GM23338 (cell line): Measurements from ENCODE around the gene F2. TPM values are rescaled to one million over a fixed set of nuclear protein-coding genes. Genes with fewer than 3 reads are reported as not detected.

Experiments used
- ATAC-seq: fragments of 200-7000 bp; cut with Tn5 transposase; 3 replicates; pipeline ENCODE4 v1.9.1; 2020
- DNase-seq: peaks from one replicate; pipeline ENCODE4 v3.0.0-alpha.2; 2015; ENCODE audit warnings: low spot score
- H2AFZ ChIP-seq: fragments of 200-600 bp; sonication (generic); 2 replicates; pipeline ENCODE4 v1.8.0; 2016; ENCODE audit warnings: antibody characterized with exemption, mild to moderate bottlenecking, moderate library complexity
- H3F3A ChIP-seq: fragments of 200-600 bp; sonication (generic); replicated peaks from 2 replicates; pipeline ENCODE4 v1.8.0; 2017; ENCODE audit warnings: antibody characterized with exemption, mixed run types, low read depth
- H3K27ac ChIP-seq: fragments of 200-600 bp; sonication (generic); 2 replicates; pipeline ENCODE4 v1.6.1; 2016; ENCODE audit warnings: low read depth
- H3K27me3 ChIP-seq: fragments of 200-600 bp; sonication (generic); 2 replicates; pipeline ENCODE4 v1.8.0; 2016; ENCODE audit warnings: mild to moderate bottlenecking, mixed run types, moderate library complexity; ENCODE audit not compliant: insufficient read depth
- H3K36me3 ChIP-seq: fragments of 200-600 bp; sonication (generic); 2 replicates; pipeline ENCODE4 v1.8.0; 2016; ENCODE audit warnings: mild to moderate bottlenecking; ENCODE audit not compliant: insufficient read depth
- H3K4me1 ChIP-seq: fragments of 200-600 bp; sonication (generic); 2 replicates; pipeline ENCODE4 v1.8.0; 2016; ENCODE audit warnings: mild to moderate bottlenecking, moderate library complexity; ENCODE audit not compliant: insufficient read depth
- H3K4me2 ChIP-seq: fragments of 200-600 bp; sonication (generic); 2 replicates; pipeline ENCODE4 v1.7.1; 2017; ENCODE audit warnings: mixed run types
- H3K4me3 ChIP-seq: fragments of 200-600 bp; sonication (generic); 2 replicates; pipeline ENCODE4 v1.6.1; 2016; ENCODE audit warnings: mixed run types
- H3K79me2 ChIP-seq: fragments of 200-600 bp; sonication (generic); replicated peaks from 2 replicates; pipeline ENCODE4 v1.8.0; 2017; ENCODE audit warnings: mild to moderate bottlenecking; ENCODE audit not compliant: insufficient read depth
- H3K9me2 ChIP-seq: fragments of 200-600 bp; sonication (generic); 2 replicates; pipeline ENCODE4 v1.8.0; 2017; ENCODE audit not compliant: insufficient read depth
- H4K20me1 ChIP-seq: fragments of 200-600 bp; sonication (generic); replicated peaks from 2 replicates; pipeline ENCODE4 v1.8.0; 2017; ENCODE audit warnings: mild to moderate bottlenecking; ENCODE audit not compliant: insufficient read depth
- H3K27ac Mint-ChIP-seq: 2 replicates; pipeline ENCODE4 v1.8.0; 2020; ENCODE audit warnings: inconsistent platforms, mild to moderate bottlenecking, moderate library complexity, mixed read lengths
- H3K27me3 Mint-ChIP-seq: 3 replicates; pipeline ENCODE4 v1.8.0; 2022; ENCODE audit warnings: low read depth, mild to moderate bottlenecking, moderate library complexity, mixed read lengths, inconsistent platforms; ENCODE audit not compliant: insufficient read depth, poor library complexity
- H3K36me3 Mint-ChIP-seq: 3 replicates; pipeline ENCODE4 v1.8.0; 2021; ENCODE audit warnings: low read depth, mild to moderate bottlenecking, inconsistent platforms, moderate library complexity, mixed read lengths
- H3K4me1 Mint-ChIP-seq: 3 replicates; pipeline ENCODE4 v1.8.0; 2020; ENCODE audit warnings: mild to moderate bottlenecking, inconsistent platforms, mixed read lengths
- H3K4me3 Mint-ChIP-seq: 3 replicates; pipeline ENCODE4 v1.8.0; 2021; ENCODE audit warnings: moderate library complexity, mild to moderate bottlenecking, inconsistent platforms, mixed read lengths
- H3K9me3 Mint-ChIP-seq: 3 replicates; pipeline ENCODE4 v1.8.0; 2020; ENCODE audit warnings: moderate library complexity, mild to moderate bottlenecking, inconsistent platforms, mixed read lengths
- CREB1 ChIP-seq: fragments of 250-450 bp; sonication (Bioruptor Pico); IDR thresholded peaks from 2 replicates; pipeline ENCODE4 v1.5.0; 2020; ENCODE audit warnings: low read depth, mild to moderate bottlenecking, moderate library complexity
- CTCF ChIP-seq, 2 experiments: fragments of 200-600 bp in 1 of 2; sonication (generic) in 1 of 2; conservative IDR thresholded peaks; 2 replicates each; pipeline versions ENCODE4 v1.5.1 to v1.6.1; 2016 to 2017; ENCODE audit warnings: antibody characterized with exemption in 2 of 2, low read depth in 2 of 2, mild to moderate bottlenecking in 2 of 2, moderate library complexity in 1 of 2
- ETS1 ChIP-seq: IDR thresholded peaks from 2 replicates; pipeline ENCODE4 v1.6.1; 2016; ENCODE audit warnings: antibody characterized with exemption
- EZH2 ChIP-seq: fragments of 200-600 bp; sonication (generic); IDR thresholded peaks from one replicate; pipeline ENCODE4 v1.8.0; 2017; ENCODE audit warnings: antibody characterized with exemption, mild to moderate bottlenecking, low read depth; ENCODE audit not compliant: unreplicated experiment
- JUNB ChIP-seq: IDR thresholded peaks from one replicate; pipeline ENCODE4 v1.6.1; 2016; ENCODE audit warnings: antibody characterized with exemption; ENCODE audit not compliant: unreplicated experiment
- NANOG ChIP-seq: IDR thresholded peaks from 2 replicates; pipeline ENCODE4 v1.6.1; 2016; ENCODE audit warnings: antibody characterized with exemption, borderline replicate concordance
- STAT1 ChIP-seq: IDR thresholded peaks from one replicate; pipeline ENCODE4 v1.6.1; 2016; ENCODE audit warnings: antibody characterized with exemption; ENCODE audit not compliant: unreplicated experiment
- ZNF462 ChIP-seq: fragments of 250-450 bp; sonication (Bioruptor Pico); IDR thresholded peaks from 2 replicates; pipeline ENCODE4 v1.5.0; 2020; ENCODE audit warnings: mild to moderate bottlenecking, moderate library complexity
- polyA plus RNA-seq: library from polyadenylated mRNA; unstranded; fragments of >200 nt; fragmentation: Nextera tagmentation; extraction: Ambion mirVana; gene quantifications from 2 replicates; pipeline ENCODE4 v1.2.1, GENCODE V29; 2016
- total RNA-seq: library from RNA; depleted of rRNA; stranded (reverse); fragments of >200 nt; shearing (Covaris generic); gene quantifications from 2 replicates; pipeline ENCODE4 v1.2.3, GENCODE V29; 2014

F2 gene
- total and polyA plus RNA-seq, 2 experiments from 2014 or later: 0.21 TPM; not detected in 1

GRCh38 chr11:46675949-46676348, 43.1 kb upstream of the F2 start:
- H4K20me1 ChIP-seq: no peaks in the 10 kb centered on the region
- no peaks in the 10 kb centered on the region for H3K27me3 ChIP-seq
- DNase-seq (no peak), ATAC-seq (no peak)
- TF ChIP-seq NANOG: no peak
- no peak for TF ChIP-seq STAT1
- no peak for TF ChIP-seq CREB1 (CRISPR knock-in tag)
- H3K27ac Mint-ChIP-seq: no peak overlapping the region
- H3K9me3 Mint-ChIP-seq: no peaks in the 10 kb centered on the region
- no peaks in the 10 kb centered on the region for H3K79me2 ChIP-seq
- no peaks in the 10 kb centered on the region for H3K9me2 ChIP-seq
- no peak overlapping the region for H2AFZ ChIP-seq
- H3K4me1 ChIP-seq: peaks cover 19% of the 10 kb centered on the region
- H3K4me1 Mint-ChIP-seq: peaks cover 20% of the 10 kb centered on the region
- no peak overlapping the region for H3K4me3 ChIP-seq
- no peak overlapping the region for H3K4me2 ChIP-seq
- peaks cover 3% of the 10 kb centered on the region; the same call in 1 of the 2 replicates for H3F3A ChIP-seq
- peak overlapping the region; percentile 86 for H3K27ac ChIP-seq
- 0 out of 2 replicates have a peak, but pooled peaks cover under 1% of the 10 kb centered on the region for H3K36me3 ChIP-seq
- H3K4me3 Mint-ChIP-seq: no peak overlapping the region
- peaks cover 8% of the 10 kb centered on the region for H3K27me3 Mint-ChIP-seq
- peaks cover 22% of the 10 kb centered on the region for H3K36me3 Mint-ChIP-seq

- Histone ChIP-seq H4K20me1 (no peaks in the 10 kb centered on the region), H3K79me2 (no peaks in the 10 kb centered on the region), H3K4me2 (no peak overlapping the region), H3K4me1 (peaks cover 19% of the 10 kb centered on the region), H3K4me3 (no peak overlapping the region), H3K27me3 (no peaks in the 10 kb centered on the region), H2AFZ (no peak overlapping the region), H3K9me2 (no peaks in the 10 kb centered on the region), H3K36me3 (no peaks in the 10 kb centered on the region), H3F3A (no peaks in the 10 kb centered on the region; the same call in 1 of the 2 replicates), H3K27ac (0 out of 2 replicates have a peak overlapping the region, but pooled peaks have one; percentile 69)
- no peak for ATAC-seq
- Mint-ChIP-seq H3K4me3 (no peak overlapping the region; the same call in 2 of the 3 replicates), H3K36me3 (peaks cover 17% of the 10 kb centered on the region), H3K27me3 (peaks cover 8% of the 10 kb centered on the region), H3K4me1 (peaks cover 20% of the 10 kb centered on the region), H3K9me3 (no peaks in the 10 kb centered on the region), H3K27ac (0 out of 2 replicates have a peak overlapping the region, but pooled peaks have one; percentile 50)
- DNase-seq: no peak
- TF ChIP-seq ETS1 (no peak), JUNB (no peak), CTCF (conservative IDR thresholded peaks at IDR 0.05; ENCODE audit: low read depth in 2 of 2) (no peak), ZNF462 (CRISPR knock-in tag) (no peak), EZH2 (no peak), NANOG (no peak), STAT1 (no peak)
These were observed 42.4 kb upstream of the F2 start for GRCh38 chr11:46676436-46677158.
